GM10248 (cell line): ENCODE results near the gene BTN2A1.
A peak's percentile ranks its signal among the peaks of the same experiment; 100 is the strongest.

Experiments
- CTCF ChIA-PET: fragments of 300-600 bp; sonication (Branson Sonifier 250); formaldehyde crosslinking; extraction: SDS; loops from one replicate; lab custom pipeline; 2021; ENCODE audit warnings: antibody characterized with exemption; lab: Yijun Ruan, JAX
- POLR2A ChIA-PET: fragments of 350-650 bp; sonication (Branson Sonifier 250); formaldehyde crosslinking; extraction: SDS; loops from one replicate; lab custom pipeline; 2020; ENCODE audit warnings: antibody characterized with exemption; lab: Yijun Ruan, JAX
- DNase-seq: peaks from one replicate; pipeline ENCODE4 v3.0.0; 2012; ENCODE audit errors: extremely low spot score
- CTCF ChIP-seq: IDR thresholded peaks from 2 replicates; pipeline ENCODE4 v1.5.1; 2012; ENCODE audit warnings: mild to moderate bottlenecking, low read depth; ENCODE audit errors: extremely low read depth, missing control alignments, control extremely low read depth

BTN2A1 gene

GRCh38 chr6:26457806-26458688 is at the start of gene BTN2A1:
Gene BTN2A1 (plus strand): TSS chr6:26457955. CDS start chr6:26458637, 682 bp downstream.
- CTCF ChIA-PET = no interaction called here

GRCh38 chr6:26408828-26409730 is 48.7 kb upstream of the BTN2A1 start:
- ChIA-PET CTCF (interaction anchor here (0.7 kb wide), 1 partner anchor 12 kb away, joined by 4 read pairs; no protein-coding TSS in a partner anchor), POLR2A (no interaction called here)
- no peak for DNase-seq
- TF ChIP-seq CTCF = no peak

More at GRCh38 chr6:26457806-26458688, at the start of gene BTN2A1:
- TF ChIP-seq CTCF = no peak
- peak; percentile 87 for DNase-seq
- POLR2A ChIA-PET = no interaction called here

- DNase-seq = no peak
- ChIA-PET CTCF (interaction anchor here (1.2 kb wide), 1 partner anchor 16 kb away, joined by 4 read pairs; no protein-coding TSS in a partner anchor), POLR2A (no interaction called here)
- TF ChIP-seq CTCF = no peak
Observed at GRCh38 chr6:26411751-26412150, 46.0 kb upstream of the BTN2A1 start.

- POLR2A ChIA-PET = no interaction called here
- CTCF ChIA-PET = interaction anchor here (1.2 kb wide), 1 partner anchor 15 kb away, joined by 4 read pairs; no protein-coding TSS in a partner anchor
Observed at GRCh38 chr6:26412228-26412627, 45.5 kb upstream of the BTN2A1 start.

GRCh38 chr6:26412954-26413353 is 44.8 kb upstream of the BTN2A1 start:
- ChIA-PET POLR2A (no interaction called here), CTCF (interaction anchor here (1.2 to 1.5 kb wide), 2 partner anchors 15 to 19 kb away, joined by 3 to 4 read pairs; no protein-coding TSS in a partner anchor)
- DNase-seq = no peak
- TF ChIP-seq CTCF = no peak

More at GRCh38 chr6:26412228-26412627, 45.5 kb upstream of the BTN2A1 start:
- no peak for TF ChIP-seq CTCF
- no peak for DNase-seq

GRCh38 chr6:26414281-26414680 is 43.5 kb upstream of the BTN2A1 start:
- no peak for TF ChIP-seq CTCF
- POLR2A ChIA-PET = no interaction called here
- CTCF ChIA-PET = interaction anchor here (0.6 to 1.7 kb wide), 4 partner anchors 13 to 91 kb away, joined by 3 read pairs; no protein-coding TSS in a partner anchor
- no peak for DNase-seq
